ENCODE results near the gene DLGAP3.
"Not testable (repeated sequence)": the region's sequence is repeated elsewhere in the genome, so short reads cannot be mapped to it uniquely, and the experiment has no call there.

The DLGAP3 gene

GRCh38 chr1:34929497-34929852 lies at the start of gene DLGAP3:
DLGAP3 (minus strand) TSS chr1:34929650; CDS start chr1:34905383, 24,267 bp downstream.
- no peak for DNase-seq

DNA sequence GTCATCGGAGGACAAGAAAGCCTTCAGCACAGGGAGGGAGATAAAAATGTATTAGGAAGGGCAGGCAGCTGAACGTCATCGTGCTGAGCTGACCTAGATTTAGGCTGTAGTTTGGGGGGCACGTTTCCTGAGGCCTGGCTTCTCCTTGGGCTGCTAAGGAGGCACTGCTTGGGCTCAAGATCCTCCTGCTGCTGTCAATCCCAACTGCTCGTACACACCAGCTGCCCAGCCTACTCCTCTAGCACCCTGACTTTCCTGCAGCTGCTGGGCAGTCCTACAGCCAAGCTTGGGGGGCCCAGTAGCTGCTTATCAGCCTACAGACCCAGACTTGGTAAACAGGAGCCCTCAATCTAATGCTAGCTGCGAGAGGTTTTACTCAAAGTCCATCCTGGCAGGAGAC lies 49.5 kb upstream of the DLGAP3 start:
- no peak for DNase-seq

GRCh38 chr1:34977858-34978257 lies 48.4 kb upstream of the DLGAP3 start:
- DNase-seq: no peak

GRCh38 chr1:34977210-34977471 lies 47.7 kb upstream of the DLGAP3 start:
- DNase-seq: no peak

- no peak for DNase-seq
Observed at GRCh38 chr1:34976384-34977209, 47.1 kb upstream of the DLGAP3 start.

DNA sequence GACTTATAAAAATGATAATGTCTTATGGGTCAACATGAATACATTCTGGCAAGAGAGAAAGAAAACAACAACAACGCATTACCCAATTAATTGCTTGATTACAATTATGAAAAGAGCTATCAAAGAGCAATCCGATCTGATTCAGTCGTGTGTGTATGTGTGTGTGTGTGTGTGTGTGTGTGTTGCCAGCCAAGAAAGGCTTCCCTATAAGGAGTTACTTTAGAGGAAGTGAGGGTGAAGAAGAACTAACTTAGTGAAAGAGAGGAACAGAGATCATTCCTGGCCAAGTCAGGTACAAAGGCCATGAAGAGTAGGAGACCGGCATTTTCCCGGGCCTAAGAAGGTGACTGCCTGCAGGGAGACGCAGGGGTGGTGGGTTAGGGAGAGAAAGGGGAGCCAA lies 46.3 kb upstream of the DLGAP3 start:
- no peak for DNase-seq

DNA sequence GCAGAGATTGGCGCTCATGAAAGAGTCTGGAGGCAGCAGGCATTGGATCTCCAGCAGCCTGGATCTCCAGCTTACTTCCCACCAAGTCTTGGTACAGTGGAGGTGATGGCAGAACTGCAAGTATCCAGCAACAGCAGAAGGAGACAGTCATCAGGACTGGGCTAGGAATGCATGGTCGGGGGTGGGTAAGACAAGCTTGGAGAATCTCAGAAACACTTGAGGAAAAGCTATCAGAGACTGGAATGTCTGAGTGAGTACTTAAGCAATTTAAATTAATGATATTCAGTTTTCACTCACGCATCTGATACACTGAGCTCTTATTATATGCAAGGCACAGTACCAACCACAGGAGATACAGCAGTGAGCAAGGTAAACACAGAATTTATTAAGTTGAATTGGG lies 45.9 kb upstream of the DLGAP3 start:
- no peak for DNase-seq

GRCh38 chr1:34974626-34975025 lies 45.2 kb upstream of the DLGAP3 start:
- no peak for DNase-seq

DNA sequence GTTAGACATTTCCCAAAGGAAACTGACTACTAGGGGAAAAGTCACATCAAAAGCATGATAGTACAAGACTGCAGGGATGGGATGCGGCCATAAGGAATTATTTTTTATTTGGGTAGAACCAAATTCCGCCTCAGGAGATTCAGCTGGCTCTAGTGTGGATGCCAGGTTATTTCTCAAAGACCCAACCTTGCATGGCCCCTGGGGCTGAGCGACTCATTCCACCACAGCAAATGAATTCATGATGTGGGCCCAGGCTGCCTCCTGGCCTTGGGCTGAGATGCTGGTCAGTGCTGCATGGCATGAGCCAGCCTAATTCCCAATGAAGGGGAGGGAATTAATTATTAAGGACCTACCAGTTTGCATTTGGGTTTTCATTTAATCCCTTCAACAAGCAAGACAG lies 43.9 kb upstream of the DLGAP3 start:
- no peak for DNase-seq

DNA sequence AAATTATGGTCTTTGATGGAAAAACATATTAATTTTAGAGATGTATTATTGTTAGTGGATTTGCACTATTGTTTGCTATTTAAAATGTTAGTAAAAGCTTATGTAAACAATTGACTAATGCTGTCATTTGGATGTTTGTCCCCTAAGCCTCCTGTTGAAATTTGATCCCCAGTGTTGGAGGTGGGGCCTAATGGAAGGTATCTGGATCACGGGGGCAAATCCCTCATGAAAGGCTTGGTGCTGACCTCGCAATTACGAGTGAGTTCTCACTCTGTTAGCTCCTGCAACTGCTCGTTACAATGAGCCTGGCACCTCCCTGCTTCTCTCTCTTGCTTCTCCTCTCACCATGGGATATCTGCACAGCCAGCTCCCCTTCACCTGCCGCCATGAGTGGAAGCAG lies 41.4 kb upstream of the DLGAP3 start:
- DNase-seq: no peak

DNA sequence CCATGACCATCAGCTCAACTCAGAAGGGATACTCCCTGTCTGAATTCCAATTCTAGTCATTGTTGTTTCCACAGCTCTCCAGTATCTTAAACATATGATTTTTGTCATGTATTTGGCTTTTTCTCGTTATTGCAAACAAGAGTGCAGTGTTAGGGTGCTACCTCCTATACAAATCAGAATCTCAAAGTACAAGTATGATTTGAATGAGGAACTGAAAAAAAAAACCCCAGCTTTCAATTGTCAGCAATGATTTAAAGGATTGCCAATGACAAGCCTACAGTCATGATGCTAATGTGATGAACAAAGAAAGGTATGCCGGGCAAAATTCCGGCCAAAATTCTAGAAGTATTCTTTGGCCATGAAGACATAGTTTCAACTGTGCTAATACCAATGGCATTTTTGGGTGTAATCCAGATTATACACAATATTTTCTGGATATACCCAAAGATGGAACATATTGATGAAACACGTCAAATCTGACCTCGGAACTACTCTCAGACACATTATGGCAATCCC lies 40.8 kb upstream of the DLGAP3 start:
- DNase-seq: no peak

- not testable (repeated sequence) for DNase-seq
Observed at GRCh38 chr1:34968297-34968696, 38.8 kb upstream of the DLGAP3 start.

- DNase-seq: not testable (repeated sequence)
Observed at GRCh38 chr1:34967672-34968071, 38.2 kb upstream of the DLGAP3 start.

DNA sequence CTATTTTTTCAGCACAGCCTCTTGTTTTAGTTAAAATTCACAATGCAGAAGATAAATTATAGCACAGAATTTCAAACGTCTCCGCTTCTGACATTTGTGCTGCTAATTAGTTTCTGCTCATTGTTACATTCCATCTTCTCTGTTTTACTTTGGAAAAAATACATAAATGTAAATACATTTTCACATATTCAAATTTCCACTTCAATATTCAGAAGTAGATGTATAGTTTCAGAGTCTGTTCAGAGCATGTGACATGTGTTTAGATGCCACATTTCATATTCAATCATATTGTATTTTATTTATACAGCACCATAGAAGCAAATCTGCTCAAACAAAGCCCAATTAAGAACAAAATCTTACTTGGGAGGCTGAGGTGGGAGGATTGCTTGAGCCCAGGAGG lies 36.1 kb upstream of the DLGAP3 start:
- DNase-seq: no peak

DNA sequence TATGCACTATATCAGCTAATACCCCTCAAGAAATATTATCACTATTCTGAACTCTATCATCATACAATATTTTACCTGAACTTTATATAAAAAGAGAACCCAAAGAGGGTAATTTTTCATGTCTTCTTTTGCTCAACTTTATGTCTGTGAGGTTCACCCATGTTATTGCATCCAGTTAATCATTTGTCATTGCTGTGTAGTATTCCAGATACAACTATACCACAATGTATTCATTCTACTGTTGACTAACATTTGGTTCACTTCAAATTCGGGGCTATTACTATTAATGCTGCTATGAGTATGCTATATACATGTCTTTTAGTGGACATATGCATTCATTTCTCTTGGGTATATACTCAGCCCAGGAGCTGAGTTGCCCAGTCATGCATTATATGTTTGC lies 21.0 kb upstream of the DLGAP3 start:
- DNase-seq: no peak

GRCh38 chr1:34948739-34949138 lies 19.3 kb upstream of the DLGAP3 start:
- not testable (repeated sequence) for DNase-seq

GRCh38 chr1:34947641-34948314 lies 18.3 kb upstream of the DLGAP3 start:
- DNase-seq: not testable (repeated sequence)

- DNase-seq: no peak
Observed at GRCh38 chr1:34946211-34946610, 16.8 kb upstream of the DLGAP3 start.

GRCh38 chr1:34941798-34942197 lies 12.3 kb upstream of the DLGAP3 start:
- DNase-seq: not testable (repeated sequence)

- no peak for DNase-seq
Observed at GRCh38 chr1:34930702-34931071, 1.2 kb upstream of the DLGAP3 start.

DNA sequence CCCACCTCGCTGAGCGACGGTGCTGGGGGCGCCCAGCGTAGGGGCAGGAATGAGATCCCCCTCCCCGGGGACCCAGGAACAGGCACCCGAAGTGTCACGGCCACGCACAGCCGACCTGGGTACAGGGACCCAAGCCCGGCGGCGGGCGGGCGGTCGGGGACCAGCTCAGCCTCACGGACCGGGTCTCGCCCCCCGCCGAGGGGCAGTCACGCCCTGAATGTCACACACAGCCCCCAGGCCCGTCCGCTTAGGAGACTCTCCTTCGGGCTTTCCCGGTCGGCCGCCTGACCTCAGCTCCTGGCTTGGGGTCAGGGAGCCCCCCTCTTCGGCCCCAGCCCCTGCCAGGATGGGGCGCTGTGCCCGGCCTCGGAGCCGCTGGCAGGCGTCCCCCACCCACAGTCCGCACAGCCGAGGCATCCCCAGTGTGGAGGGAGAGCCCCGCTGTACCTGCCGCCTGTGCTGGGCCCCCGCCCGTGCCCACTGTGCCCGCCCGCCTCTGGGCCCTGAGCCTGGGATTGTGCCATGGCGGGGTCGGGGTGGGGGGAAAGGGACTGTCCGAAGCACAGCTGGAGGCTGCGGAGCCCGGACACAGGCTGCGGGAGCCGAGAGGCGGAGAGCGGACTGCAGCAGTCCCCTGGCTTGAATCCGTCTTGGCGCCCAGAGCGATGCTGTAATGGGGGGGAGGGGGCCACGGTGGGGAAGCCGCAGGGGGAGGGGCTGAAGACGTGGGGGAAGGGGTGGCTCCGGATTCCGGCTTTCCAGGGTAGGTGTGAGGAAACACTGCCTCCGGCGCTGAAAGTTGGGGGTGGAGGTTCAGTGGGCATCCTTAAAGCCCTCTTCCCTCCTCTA lies 627 bp upstream of the DLGAP3 start:
- no peak for DNase-seq

- no peak for DNase-seq
Observed at GRCh38 chr1:34928699-34929496, 552 bp downstream of the DLGAP3 start.

All from NCI-H1436 treated with DMSO at 0.1 percent for 48 hours (cell line).